Brain pericyte (primary cell): ENCODE data around the gene KCNE5.
"Not testable (repeated sequence)": the region's sequence is repeated elsewhere in the genome, so short reads cannot be mapped to it uniquely, and the experiment has no call there.

Experiments
- DNase-seq: peaks from one replicate; pipeline ENCODE4 v3.0.0-alpha.2; 2012; ENCODE audit warnings: low read depth, low spot score

Gene KCNE5

GRCh38 chrX:109614951-109615350 is 10.0 kb downstream of the KCNE5 start:
- DNase-seq, result no peak

DNA sequence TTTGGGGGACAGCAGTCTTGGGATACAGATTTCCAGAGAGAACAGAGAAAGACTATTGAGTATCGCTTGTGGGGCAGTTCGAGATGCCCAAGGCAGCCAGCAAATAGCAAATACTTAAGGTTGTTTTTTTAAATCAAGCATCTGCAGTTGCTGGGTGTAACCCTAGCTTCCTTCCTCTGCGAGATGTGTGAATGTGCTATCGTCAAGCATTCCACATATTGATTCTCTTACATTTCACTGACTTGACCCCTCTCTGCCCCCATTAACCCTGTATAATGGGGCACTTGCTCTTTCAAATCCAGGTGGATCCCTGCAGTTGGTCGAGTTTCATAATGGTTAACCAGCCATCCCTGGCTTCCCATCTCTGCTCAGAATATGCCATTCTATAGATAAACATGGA is 23.5 kb downstream of the KCNE5 start:
- no peak for DNase-seq

DNA sequence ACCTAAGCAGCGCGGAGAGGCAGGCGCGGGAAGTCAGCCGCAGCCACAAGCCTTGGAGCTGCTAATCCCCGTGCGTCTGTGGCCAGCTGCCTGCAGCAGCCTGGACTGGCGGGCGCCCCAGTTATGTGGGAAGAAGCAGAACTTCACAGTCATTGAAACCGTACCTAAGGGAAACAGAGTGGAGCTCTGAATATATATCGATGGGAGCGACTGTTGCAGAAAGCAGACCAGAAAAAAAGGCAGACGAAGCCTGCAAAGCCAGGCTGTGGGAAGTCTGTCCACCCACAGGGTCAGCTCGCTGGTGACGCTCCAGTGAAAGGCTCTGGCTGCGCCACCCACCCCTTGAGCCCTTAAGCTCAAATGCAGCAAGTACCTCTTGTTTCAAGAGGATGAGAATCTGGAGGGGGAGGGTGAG is 24.7 kb downstream of the KCNE5 start:
- no peak for DNase-seq

- DNase-seq, result no peak
These were observed 29.0 kb downstream of the KCNE5 start for GRCh38 chrX:109596015-109596414.

- DNase-seq, result no peak
These were observed 34.8 kb downstream of the KCNE5 start for GRCh38 chrX:109590176-109590575.

DNA sequence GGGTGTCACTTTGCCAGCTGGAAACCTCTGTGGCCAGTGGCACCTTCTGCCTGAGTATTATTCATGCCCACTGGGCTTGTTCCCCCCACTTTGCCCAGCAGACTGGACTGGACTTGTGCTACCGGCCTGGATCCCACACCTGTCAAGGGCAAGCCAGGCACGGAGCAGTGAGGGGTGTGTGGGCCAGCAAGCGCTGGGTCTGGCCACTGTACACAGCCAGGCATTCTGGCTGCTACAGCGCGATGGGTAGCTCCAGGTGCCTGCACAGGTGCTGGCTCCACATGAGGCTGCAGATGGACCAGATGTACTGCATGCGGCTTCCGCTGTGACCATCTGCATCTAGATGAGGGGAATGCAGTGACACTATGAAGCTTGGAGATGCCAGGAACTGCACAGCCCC is 39.5 kb downstream of the KCNE5 start:
- DNase-seq, result no peak

DNA sequence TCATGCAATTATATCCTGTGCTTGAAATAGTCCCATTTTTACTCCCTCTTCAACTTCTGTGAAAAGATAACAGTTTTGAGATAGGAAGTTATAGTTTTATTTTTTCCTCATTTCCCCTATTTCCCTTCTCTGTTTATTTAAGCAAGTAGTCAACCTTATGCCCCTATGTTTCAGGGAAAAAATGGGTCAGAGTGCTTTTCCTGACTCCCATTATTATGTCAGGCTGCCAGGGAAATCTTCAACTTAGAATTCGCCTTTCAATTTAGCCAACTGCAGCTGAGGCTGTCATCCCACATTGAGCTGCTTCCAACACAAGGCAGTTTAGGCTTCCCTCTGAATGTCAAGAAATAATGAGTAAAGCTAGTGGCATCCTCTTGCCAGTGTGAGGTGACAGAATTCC is 46.1 kb downstream of the KCNE5 start:
- DNase-seq, result no peak

- DNase-seq, result no peak
These were observed 47.9 kb downstream of the KCNE5 start for GRCh38 chrX:109577055-109577454.

GRCh38 chrX:109576083-109576482 is 48.9 kb downstream of the KCNE5 start:
- not testable (repeated sequence) for DNase-seq
